OCI-LY7 (cell line): ENCODE results near the gene KCNH1. TPM values are rescaled to one million over a fixed set of nuclear protein-coding genes. Genes with fewer than 3 reads are reported as not detected.

Source experiments
- BruUV-seq: library from RNA; stranded (reverse); fragments of 400-500 nt; replicated peaks from 2 replicates; lab custom pipeline; 2021; lab: Mats Ljungman, UMichigan
- CTCF ChIA-PET: fragments of 300-600 bp; sonication (Branson Sonifier 250); formaldehyde crosslinking; loops from one replicate; lab custom pipeline; 2022; ENCODE audit warnings: antibody characterized with exemption; ENCODE audit not compliant: unreplicated experiment; lab: Charles Lee
- POLR2A ChIA-PET: fragments of 300-600 bp; sonication (Branson Sonifier 250); formaldehyde crosslinking; loops from one replicate; lab custom pipeline; 2022; ENCODE audit warnings: antibody characterized with exemption; lab: Charles Lee
- DNase-seq: peaks from one replicate; pipeline ENCODE4 v3.0.0-alpha.2; 2015; ENCODE audit warnings: low spot score
- H2AFZ ChIP-seq: fragments of 200-600 bp; sonication (generic), shearing (Covaris generic); 2 replicates; pipeline ENCODE4 v1.6.1; 2014; ENCODE audit warnings: mild to moderate bottlenecking, antibody characterized with exemption, low read length, moderate library complexity
- H3K27ac ChIP-seq: fragments of 200-600 bp; sonication (generic); 2 replicates; pipeline ENCODE4 v1.5.1; 2014; ENCODE audit warnings: mixed run types, low read depth, mild to moderate bottlenecking, moderate library complexity, low read length, inconsistent platforms; ENCODE audit not compliant: poor library complexity, severe bottlenecking
- H3K36me3 ChIP-seq: fragments of 200-600 bp; sonication (generic); 2 replicates; pipeline ENCODE4 v1.6.1; 2014; ENCODE audit warnings: mild to moderate bottlenecking, antibody characterized with exemption, low read length, moderate library complexity, mixed read lengths; ENCODE audit not compliant: insufficient read depth
- H3K4me1 ChIP-seq: fragments of 200-600 bp; sonication (generic); 2 replicates; pipeline ENCODE4 v1.5.1; 2014; ENCODE audit warnings: mild to moderate bottlenecking, low read length; ENCODE audit not compliant: insufficient read depth, poor library complexity, severe bottlenecking
- H3K4me2 ChIP-seq: fragments of 200-600 bp; sonication (generic); 2 replicates; pipeline ENCODE4 v1.6.1; 2014; ENCODE audit warnings: mild to moderate bottlenecking, low read length
- H3K4me3 ChIP-seq: fragments of 200-600 bp; sonication (generic); 2 replicates; pipeline ENCODE4 v1.5.1; 2014; ENCODE audit warnings: mild to moderate bottlenecking, low read depth, low read length; ENCODE audit not compliant: poor library complexity, severe bottlenecking
- H3K79me2 ChIP-seq: fragments of 200-600 bp; sonication (generic); 2 replicates; pipeline ENCODE4 v1.6.1; 2016; ENCODE audit warnings: low read depth, mild to moderate bottlenecking, low read length, moderate library complexity, mixed read lengths; ENCODE audit not compliant: insufficient read depth
- H3K9me2 ChIP-seq: fragments of 200-600 bp; sonication (generic); 2 replicates; pipeline ENCODE4 v1.6.1; 2016; ENCODE audit warnings: mild to moderate bottlenecking, low read length, mixed read lengths; ENCODE audit not compliant: insufficient read depth
- H3K9me3 ChIP-seq: fragments of 200-600 bp; sonication (generic); 2 replicates; pipeline ENCODE4 v1.6.1; 2014; ENCODE audit warnings: mild to moderate bottlenecking, mixed run types, low read length, mixed read lengths
- H4K20me1 ChIP-seq: fragments of 200-600 bp; sonication (generic); 2 replicates; pipeline ENCODE4 v1.6.1; 2014; ENCODE audit warnings: mild to moderate bottlenecking, antibody characterized with exemption, low read length, moderate library complexity, mixed read lengths; ENCODE audit not compliant: insufficient read depth
- CTCF ChIP-seq: fragments of 200-600 bp; sonication (generic); conservative IDR thresholded peaks from 2 replicates; pipeline ENCODE4 v1.5.1; 2014; ENCODE audit warnings: mild to moderate bottlenecking, antibody characterized with exemption, low read length, moderate library complexity, mixed read lengths
- EZH2phosphoT487 ChIP-seq: fragments of 200-600 bp; sonication (generic); IDR thresholded peaks from 2 replicates; pipeline ENCODE4 v1.6.1; 2018; ENCODE audit warnings: low read depth, borderline replicate concordance, mild to moderate bottlenecking, mixed run types, antibody characterized with exemption, low read length, moderate library complexity, mixed read lengths
- intact Hi-C: fragments of 100-400 bp; cut with micrococcal nuclease; formaldehyde crosslinking; loops from one replicate; pipeline ENCODE4 v1.10.0; 2022; ENCODE audit not compliant: unreplicated experiment
- total RNA-seq, 2 experiments: library from RNA; depleted of rRNA in 1 of 2; stranded (reverse); fragments of >200 nt in 1 of 2; shearing (Covaris generic) in 1 of 2; gene quantifications; 2 replicates each; pipeline ENCODE4 v1.2.3, GENCODE V29; 2014 to 2022

KCNH1 gene
- total RNA-seq, 2 experiments from 2014 or later: not detected

- no peaks in the 10 kb centered on the region for H3K4me1 ChIP-seq
- no peak overlapping the region for H3K4me3 ChIP-seq
- TF ChIP-seq CTCF: no peak
- no peak for TF ChIP-seq EZH2phosphoT487
- intact Hi-C loops: no loop called here
- POLR2A ChIA-PET: interaction anchor here (1.1 kb wide), 1 partner anchor 11 kb away, joined by 4 read pairs; no protein-coding TSS in a partner anchor
- H3K9me2 ChIP-seq: no peaks in the 10 kb centered on the region
- no peak overlapping the region for H2AFZ ChIP-seq
- no peaks in the 10 kb centered on the region for H3K79me2 ChIP-seq
- CTCF ChIA-PET: no interaction called here
- no TSS peak for BruUV-seq
- DNase-seq: no peak
- H3K4me2 ChIP-seq: no peak overlapping the region
- H3K9me3 ChIP-seq: no peaks in the 10 kb centered on the region
- H3K36me3 ChIP-seq: no peaks in the 10 kb centered on the region
- no peak overlapping the region for H3K27ac ChIP-seq
- no peaks in the 10 kb centered on the region for H4K20me1 ChIP-seq
Measured at GRCh38 chr1:211091867-211092266, 42.1 kb downstream of the KCNH1 start.

GRCh38 chr1:211089536-211089935, 44.4 kb downstream of the KCNH1 start:
- Histone ChIP-seq H3K9me3 (no peaks in the 10 kb centered on the region), H3K79me2 (no peaks in the 10 kb centered on the region), H3K4me1 (no peaks in the 10 kb centered on the region), H3K36me3 (no peaks in the 10 kb centered on the region), H4K20me1 (no peaks in the 10 kb centered on the region), H3K4me3 (no peak overlapping the region), H2AFZ (no peak overlapping the region), H3K4me2 (no peak overlapping the region), H3K27ac (no peak overlapping the region), H3K9me2 (no peaks in the 10 kb centered on the region)
- CTCF ChIA-PET: no interaction called here
- intact Hi-C loops: no loop called here
- TF ChIP-seq EZH2phosphoT487 (no peak), CTCF (no peak)
- POLR2A ChIA-PET: interaction anchor here (0.6 kb wide), 1 partner anchor 262 kb away, joined by 7 read pairs; no protein-coding TSS in a partner anchor
- BruUV-seq: no TSS peak
- no peak for DNase-seq

- ChIA-PET POLR2A (no interaction called here), CTCF (no interaction called here)
- no TSS peak for BruUV-seq
- Histone ChIP-seq H4K20me1 (no peaks in the 10 kb centered on the region), H3K79me2 (no peaks in the 10 kb centered on the region), H3K4me1 (no peaks in the 10 kb centered on the region), H3K9me2 (no peaks in the 10 kb centered on the region), H3K4me3 (no peak overlapping the region), H3K36me3 (no peaks in the 10 kb centered on the region), H3K9me3 (no peaks in the 10 kb centered on the region), H3K27ac (no peak overlapping the region), H3K4me2 (no peak overlapping the region), H2AFZ (no peak overlapping the region)
- no peak for DNase-seq
- intact Hi-C loops: no loop called here
- TF ChIP-seq CTCF (no peak), EZH2phosphoT487 (no peak)
Measured at GRCh38 chr1:211088156-211088555, 45.8 kb downstream of the KCNH1 start.
